NCI-H1436 treated with DMSO at 0.1 percent for 48 hours (cell line): ENCODE data around the gene BAHD1.

Experiments
- DNase-seq: peaks from one replicate; lab custom pipeline; 2025; lab: John Stamatoyannopoulos, UW

The BAHD1 gene

GRCh38 chr15:40467261-40467615, 26.5 kb downstream of the BAHD1 start:
- no peak for DNase-seq

DNA sequence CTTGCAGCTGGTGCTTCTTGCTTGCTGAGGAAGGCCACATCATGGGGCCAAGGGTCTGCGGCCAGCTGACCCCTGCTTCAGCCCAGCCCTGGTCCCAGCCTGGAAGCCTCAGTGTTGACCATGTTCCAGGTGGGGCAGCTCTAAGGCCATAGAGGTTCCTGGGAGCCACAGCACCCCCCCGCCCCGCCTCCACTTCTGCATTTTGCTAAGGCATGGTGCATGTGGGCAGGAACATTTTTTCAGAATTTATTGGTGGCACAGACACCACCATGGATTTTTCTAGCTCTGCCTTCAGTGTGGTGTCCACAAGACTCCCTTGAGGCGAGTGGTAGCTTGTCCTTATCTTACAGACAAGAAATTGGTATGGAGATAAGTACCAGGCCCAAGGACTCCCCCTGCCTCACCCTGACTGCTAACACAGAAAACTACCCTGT, 28.2 kb downstream of the BAHD1 start:
- no peak for DNase-seq

DNA sequence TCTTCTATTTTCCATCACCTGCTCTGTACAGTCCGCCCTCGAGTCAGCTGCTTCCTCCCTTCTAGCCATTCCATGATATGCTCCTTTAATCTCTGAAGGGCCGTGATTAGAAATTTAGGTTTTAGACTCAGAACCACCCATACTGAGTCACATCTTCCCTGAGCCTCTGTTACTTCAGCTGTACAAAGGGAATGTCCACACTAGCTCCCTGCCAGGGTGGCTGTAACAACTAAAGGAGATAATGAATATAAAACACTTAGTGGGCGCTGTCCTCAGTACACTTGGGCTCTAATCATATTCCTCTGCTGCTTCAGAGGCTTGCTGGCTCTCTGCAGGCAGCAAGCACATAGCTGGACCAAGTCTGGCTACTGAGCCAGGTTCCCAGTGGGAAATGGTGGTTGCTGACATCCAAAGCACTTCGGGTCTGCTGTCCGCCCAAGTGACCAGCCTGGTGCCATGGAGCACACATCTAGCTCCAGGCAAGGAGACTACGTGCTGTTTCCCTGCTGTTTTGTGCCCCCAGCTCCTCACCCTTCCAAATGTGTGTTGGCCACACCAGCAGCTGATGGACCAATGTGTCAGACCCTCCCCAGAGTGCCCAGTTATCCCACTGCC, 29.1 kb downstream of the BAHD1 start:
- DNase-seq, result no peak

DNA sequence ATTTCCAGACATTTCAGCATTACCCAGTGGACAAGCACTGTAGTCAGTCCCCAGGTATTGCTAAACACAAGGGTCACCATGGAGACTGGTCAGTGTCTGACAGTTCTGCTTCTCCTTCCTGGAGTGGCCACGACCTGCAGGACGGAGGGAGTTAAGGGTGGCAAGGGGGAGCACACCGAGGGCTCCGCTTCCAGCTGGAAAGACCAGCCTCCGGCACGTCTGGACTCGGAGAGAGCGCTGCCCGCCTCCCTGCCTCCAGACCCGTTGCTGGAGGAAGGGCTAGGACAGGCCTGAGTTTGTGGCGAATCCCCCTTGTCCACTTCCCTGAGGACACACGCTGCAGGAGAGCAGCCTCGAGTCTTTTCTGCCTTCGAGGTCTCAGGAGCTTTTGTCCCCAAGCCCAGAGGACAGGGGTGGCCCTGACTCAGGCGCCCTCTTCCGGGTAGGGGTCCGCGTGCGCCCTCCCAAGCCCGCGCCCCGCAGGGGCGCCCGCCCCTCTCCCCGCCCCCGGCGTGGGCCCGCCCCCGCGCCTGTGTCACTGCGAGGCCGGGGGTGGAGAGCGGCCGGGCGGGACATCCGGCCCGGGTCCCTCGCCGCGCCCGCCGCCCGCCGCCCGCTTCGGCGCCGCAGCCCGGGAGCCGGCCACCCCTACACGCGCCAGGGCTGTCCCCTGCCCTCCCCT, 29.8 kb downstream of the BAHD1 start, which contains the start of gene CHST14:
TSS of gene CHST14 (plus strand) at position 562 of the 682 bp plus-strand sequence. CDS start 230 bp downstream, outside the sequence.
- no peak for DNase-seq

DNA sequence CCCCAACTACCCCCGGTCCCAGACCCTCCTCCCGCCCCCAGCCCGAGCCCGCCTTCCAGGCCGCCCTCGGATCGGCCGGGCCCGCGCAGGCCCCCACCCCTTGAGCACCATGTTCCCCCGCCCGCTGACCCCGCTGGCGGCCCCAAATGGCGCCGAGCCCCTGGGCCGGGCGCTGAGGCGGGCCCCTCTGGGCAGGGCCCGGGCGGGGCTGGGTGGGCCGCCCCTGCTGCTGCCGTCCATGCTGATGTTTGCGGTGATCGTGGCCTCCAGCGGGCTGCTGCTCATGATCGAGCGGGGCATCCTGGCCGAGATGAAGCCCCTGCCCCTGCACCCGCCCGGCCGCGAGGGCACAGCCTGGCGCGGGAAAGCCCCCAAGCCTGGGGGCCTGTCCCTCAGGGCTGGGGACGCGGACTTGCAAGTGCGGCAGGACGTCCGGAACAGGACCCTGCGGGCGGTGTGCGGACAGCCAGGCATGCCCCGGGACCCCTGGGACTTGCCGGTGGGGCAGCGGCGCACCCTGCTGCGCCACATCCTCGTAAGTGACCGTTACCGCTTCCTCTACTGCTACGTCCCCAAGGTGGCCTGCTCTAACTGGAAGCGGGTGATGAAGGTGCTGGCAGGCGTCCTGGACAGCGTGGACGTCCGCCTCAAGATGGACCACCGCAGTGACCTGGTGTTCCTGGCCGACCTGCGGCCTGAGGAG, 30.5 kb downstream of the BAHD1 start:
- DNase-seq, result no peak

DNA sequence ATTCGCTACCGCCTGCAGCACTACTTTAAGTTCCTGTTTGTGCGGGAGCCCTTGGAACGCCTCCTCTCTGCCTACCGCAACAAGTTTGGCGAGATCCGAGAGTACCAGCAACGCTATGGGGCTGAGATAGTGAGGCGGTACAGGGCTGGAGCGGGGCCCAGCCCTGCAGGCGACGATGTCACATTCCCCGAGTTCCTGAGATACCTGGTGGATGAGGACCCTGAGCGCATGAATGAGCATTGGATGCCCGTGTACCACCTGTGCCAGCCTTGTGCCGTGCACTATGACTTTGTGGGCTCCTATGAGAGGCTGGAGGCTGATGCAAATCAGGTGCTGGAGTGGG, 31.0 kb downstream of the BAHD1 start:
- no peak for DNase-seq

DNA sequence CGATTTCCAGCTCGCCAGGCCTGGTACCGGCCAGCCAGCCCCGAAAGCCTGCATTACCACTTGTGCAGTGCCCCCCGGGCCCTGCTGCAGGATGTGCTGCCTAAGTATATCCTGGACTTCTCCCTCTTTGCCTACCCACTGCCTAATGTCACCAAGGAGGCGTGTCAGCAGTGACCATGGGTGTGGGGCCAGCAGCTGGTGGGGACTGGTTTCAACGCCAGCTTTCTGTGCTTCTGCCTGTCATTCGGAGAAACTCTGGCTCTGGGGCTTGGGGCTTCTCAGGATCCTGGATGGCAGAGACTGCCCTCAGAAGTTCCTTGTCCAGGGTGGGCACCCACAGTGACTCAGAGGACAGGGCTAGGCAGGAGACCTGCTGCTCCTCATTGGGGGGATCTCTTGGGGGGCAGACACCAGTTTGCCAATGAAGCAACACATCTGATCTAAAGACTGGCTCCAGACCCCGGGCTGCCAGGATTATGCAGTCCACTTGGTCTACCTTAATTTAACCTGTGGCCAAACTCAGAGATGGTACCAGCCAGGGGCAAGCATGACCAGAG, 31.5 kb downstream of the BAHD1 start:
- DNase-seq, result no peak

DNA sequence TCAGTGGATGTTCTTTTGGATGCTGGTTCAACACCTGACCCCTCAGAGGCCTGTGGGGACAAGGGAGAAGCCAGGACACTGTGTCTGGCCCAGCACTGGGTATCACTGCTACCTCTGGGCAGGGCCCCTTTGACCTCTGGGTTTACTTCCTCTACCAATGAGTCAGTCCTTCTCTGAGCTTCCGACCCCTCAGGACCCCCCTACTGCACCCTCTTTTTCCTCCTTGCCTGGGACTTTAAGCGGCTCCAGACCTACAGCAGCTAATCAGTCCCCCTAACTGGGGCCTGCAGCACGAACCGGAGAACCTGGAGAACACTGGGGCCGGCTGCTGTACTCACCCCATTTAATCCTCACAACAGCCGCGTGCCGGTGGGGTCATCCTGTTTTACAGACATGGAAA, 33.8 kb downstream of the BAHD1 start:
- no peak for DNase-seq

DNA sequence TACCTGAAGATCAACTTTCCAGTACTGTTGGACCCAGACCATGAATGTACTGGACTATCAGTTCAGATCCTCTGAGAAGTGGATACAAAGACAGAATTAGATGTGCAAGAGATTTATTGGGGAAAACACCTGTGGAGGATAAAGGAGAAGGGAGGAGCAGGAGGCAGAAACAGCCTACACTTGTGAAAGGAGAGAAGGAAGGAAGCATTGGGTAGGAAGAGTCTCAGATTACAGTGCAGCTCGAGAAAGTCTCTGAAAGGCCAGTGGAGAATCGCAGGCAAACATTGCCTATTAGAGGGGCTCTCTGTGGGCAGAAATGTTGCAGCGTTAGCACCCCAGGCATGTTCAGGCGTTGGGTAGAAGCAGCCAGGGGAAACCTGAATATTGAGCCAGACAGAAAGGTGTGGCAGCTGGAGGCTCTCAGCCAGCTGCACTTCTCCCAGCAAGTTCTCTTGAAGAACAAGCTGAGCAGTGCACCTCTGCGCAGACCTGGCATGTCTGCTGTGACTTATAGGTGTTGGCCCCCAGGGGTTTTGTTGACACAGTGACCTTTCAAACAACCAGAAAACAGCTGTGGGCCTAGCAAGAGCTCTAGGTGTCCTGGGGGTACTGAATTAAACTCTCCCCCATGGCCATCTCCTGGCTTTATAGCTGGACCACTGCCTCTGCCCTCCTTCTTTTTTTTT, 37.0 kb downstream of the BAHD1 start:
- DNase-seq, result no peak

- no peak for DNase-seq
These were observed 38.3 kb downstream of the BAHD1 start for GRCh38 chr15:40479024-40479423.

DNA sequence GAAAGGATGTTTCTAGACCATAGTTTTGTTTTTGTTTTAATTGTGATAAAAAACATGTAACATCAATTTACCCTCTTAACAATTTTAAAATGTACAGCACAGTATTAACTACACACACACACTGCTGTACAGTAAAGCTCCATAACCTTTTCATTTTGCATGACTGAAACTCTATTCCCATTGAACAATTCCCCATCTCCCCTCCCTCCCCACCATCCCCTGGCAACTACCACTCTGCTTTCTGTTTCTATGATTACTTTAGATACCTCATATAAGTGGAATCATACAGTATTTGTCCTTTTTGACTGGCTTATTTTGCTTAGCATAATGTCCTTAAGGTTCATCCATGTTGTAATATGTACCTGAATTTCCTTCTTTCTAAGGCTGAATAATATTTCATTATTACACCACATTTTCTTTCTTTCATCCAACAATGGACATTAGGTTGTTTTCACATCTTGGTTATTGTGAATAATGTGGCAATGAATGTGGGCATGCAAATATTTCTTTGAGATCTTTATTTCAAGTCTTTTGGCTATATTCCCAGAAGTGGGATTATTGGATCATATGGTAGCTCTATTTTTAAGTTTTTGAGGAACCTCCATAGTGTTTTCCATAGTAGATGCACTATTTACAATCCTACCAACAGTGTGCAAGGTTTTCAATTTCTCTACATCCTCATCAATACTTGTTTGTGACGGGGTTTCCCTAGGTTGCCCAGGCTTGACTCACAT, 40.8 kb downstream of the BAHD1 start:
- no peak for DNase-seq

GRCh38 chr15:40483919-40484318, 43.2 kb downstream of the BAHD1 start:
- no peak for DNase-seq

GRCh38 chr15:40486066-40486770, 45.5 kb downstream of the BAHD1 start:
- no peak for DNase-seq

- DNase-seq, result no peak
These were observed 47.3 kb downstream of the BAHD1 start for GRCh38 chr15:40487816-40488682.

DNA sequence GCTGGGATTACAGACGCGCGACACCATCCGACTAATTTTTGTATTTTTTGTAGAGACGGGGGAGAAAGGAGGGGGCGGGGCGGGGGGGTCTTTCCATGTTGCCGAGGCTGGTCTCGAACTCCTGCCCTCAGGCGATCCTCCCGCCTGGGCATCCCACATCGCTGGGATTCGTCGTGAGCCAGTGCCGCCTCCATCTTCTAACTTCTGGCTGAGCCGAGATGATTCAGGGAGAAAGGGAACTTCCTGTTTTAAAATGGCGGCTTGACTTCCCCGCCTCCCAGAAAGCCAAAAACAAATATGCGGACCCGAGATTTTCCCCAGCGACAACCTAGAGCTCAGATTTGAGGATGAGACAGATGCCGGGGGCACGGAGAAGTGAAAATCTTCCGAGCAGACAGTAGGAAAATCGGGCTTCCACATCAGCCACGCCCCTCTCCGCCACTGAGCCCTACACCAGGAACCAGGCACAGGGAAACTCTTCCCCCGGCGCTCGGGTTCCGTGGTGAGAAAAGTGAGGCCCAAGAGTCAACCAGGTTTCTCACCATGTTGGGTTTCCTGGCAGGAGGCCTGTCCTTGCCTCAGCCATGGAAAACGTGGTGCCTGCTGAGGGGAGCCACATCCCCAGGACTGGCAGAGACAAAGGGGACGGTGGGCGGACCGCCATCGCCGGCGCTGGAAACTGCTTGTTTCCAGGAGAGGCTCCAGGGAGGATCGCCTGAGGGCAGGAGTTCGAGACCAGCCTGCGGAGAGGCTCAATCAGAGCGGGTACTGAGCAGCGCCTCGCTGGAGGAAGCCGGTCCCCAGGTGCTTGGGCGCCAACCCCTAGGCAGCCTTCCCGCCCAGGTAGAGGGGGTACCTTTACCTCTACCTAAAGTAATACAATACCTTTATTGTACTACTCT, 48.8 kb downstream of the BAHD1 start:
- DNase-seq, result no peak

DNA sequence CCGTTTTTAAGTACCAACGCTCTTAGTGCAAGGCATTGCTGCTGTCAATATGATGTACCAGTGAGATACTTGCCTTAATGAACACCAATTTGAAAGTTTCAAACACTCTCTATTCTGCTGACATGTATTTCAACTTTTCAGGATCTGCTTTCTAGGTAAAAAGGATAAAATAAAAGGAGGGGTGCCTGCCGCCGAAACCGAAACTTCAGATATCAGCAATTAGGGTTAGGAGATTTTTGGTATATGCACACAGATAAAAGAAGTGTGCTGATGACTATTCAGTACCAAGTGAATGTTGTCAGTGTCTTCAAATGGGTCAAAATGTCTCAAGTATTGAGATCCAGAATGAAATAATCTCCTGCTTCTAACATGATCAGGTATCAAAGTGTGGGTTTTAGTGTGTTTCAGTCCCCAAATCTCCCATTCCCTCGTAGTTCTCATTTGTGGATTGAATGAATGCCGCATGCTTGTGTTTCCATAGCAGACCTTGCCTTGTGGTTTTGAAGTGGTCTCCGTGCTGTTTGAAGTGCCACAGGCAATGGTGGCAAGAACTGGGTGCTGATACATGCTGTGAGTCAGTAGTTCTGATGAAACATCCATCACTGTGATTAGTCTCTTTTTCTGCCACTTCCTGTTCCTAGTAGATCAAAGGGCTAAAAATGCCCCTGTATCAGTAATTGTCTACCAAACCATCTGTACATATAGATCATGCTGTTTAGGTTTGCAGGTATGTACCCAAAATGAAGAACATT, 52.5 kb downstream of the BAHD1 start:
- no peak for DNase-seq

DNA sequence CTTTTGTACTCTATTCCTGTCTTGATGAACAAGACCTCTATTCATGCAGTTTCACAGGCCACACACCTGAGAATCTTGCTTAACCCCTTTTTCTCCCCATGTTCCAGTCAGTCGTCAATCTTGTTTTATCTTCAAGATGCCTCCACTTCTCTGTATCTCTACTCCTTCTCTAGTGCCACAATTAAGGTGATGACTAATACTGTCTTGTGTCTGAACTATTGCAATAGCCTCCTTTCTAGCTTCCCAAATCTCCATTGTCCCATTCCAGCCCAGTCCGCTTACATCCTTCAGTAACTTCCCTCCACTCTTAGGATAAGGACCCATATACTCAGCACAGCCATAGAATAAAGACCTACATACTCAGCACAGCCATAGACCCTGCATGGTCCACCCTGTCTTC, 54.8 kb downstream of the BAHD1 start:
- DNase-seq, result no peak

DNA sequence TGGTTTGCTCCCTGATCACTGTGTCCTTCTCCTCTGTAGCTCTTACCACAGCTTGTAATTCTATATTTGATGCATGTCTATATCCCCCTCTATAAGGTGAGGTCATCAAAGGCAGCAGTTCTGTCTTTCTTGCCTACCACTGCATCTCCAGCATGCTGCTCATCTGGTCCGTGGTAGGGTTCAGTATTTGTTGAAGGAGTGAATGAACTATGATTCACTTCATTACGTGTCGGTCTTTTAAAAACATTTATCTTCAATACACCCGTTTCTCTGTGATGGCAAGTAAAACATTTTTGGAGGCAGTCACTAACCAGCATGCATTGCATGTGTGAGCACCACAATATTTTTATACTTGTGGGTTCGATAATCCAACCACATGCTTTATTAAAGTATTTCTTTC, 57.7 kb downstream of the BAHD1 start:
- DNase-seq, result no peak
